DMS53 treated with DMSO at 0.1 percent for 48 hours (cell line): ENCODE results near the gene OPN1SW.

Experiments used
- DNase-seq: peaks from one replicate; lab custom pipeline; 2025; ENCODE audit not compliant: unreplicated experiment; lab: John Stamatoyannopoulos, UW

OPN1SW gene

DNA sequence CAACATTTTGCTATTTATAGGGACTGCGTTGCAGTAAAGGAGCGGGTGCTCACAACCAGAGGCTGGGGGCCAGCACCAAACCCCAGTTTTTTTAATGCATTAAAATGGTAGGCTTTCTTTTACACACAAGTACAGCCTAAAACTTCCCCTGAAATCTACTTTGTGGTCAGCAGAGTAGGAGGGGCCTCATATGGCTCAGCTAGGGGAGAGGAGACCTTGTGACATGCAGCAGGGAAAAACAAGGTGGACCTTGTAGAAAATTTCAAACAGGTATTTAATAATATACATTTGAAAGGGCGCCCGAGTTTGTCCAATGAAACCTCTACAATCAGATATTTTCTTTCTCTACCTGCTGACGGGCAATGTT lies 17.6 kb upstream of the OPN1SW start:
- no peak for DNase-seq

DNA sequence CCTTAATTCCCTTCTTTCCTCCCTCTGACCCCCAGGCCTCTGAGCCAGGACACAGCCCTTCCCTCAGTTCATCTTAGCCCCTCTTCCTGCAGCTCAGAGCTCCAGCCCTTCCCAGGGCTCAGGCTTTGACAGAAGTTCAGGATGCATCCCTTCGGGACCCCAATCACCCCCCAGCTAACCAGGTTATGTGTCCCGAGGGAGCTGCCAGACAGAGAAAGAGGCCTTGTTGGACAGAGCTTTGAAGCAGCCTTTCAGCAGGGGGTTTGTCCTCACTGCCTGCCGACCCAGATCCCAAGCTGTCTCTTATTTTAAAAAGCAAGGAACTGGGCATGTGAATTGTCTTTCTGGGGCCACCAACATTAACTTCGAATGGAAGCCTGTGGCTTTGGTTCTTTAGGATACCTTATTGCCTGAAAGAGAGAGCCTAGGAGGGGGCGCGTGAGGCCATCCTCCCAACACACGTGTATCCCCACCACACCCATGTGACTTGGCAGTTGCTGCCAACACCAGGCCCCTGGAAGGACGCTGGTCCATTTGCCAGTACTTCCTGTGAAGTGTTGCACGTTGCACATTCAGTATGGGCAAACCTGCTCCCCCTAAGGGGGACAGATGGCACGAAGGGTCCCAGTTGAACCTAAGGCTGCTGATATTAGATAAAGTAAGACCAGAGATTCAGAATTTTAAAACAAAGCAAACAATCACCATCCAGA lies 17.0 kb upstream of the OPN1SW start:
- no peak for DNase-seq

DNA sequence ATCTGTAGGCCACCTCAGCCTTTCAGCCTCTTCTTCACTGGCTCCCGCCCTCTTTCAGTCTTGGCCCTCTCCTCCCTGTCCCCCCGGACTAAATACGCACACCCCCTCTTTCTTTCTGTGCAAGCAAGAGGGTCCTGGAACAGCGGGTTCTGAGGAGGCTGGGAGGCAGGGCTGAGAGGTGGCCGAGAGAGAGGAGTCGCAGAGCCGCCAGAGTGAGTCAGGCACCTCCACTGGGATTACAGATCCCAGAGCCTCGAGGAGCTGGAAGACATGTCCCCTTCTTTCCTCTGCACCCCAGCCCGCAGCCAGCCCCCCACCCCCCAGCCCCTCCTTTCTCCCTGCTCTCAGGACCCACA lies 16.4 kb upstream of the OPN1SW start:
- no peak for DNase-seq

DNA sequence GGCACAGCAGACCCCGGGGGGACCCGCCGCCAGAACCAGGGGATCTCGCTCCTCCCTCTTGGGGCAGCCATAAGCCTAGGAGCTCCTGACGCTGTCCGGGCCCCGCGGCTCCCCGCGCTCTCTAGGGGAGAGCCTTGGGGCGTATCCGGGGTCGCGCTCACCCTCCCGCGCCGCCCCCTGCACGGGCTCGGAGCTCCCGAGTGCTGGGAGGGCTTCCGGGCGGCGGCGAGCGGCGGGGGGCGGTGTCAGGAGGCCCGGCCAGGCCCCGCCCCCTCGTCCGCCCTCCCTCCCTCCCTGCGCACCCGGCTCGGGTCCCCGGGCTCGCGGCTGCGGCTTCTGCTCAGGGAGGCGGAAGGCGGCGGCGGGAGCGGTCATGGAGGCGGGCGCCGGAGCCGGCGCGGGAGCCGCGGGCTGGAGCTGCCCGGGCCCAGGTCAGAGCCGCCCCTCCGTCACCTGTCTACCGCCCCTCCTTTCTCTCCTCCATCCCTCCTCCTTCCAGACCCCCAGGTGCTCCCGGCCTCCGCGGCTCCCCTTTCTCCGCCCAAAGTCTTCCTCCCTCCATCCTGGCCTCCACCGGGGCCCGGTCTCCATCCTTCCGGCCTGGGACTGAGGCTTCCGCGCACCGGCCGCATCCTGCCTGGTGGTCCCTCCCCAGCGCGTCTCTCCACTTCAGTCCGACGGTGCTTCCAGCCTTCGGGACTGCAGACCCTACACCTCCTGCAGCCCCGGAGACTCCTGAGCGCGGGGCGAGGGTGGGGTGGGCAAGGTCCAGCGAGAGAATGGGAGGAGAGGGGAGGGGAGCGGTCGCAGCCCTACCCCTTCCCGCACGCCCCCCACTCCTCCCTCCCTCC lies 15.8 kb upstream of the OPN1SW start, which contains the start of gene CCDC136:
CCDC136 (plus strand) TSS at position 848 of the 851 bp plus-strand sequence. CDS start 444 bp downstream, outside the sequence.
- DNase-seq, result peak; percentile 52

DNA sequence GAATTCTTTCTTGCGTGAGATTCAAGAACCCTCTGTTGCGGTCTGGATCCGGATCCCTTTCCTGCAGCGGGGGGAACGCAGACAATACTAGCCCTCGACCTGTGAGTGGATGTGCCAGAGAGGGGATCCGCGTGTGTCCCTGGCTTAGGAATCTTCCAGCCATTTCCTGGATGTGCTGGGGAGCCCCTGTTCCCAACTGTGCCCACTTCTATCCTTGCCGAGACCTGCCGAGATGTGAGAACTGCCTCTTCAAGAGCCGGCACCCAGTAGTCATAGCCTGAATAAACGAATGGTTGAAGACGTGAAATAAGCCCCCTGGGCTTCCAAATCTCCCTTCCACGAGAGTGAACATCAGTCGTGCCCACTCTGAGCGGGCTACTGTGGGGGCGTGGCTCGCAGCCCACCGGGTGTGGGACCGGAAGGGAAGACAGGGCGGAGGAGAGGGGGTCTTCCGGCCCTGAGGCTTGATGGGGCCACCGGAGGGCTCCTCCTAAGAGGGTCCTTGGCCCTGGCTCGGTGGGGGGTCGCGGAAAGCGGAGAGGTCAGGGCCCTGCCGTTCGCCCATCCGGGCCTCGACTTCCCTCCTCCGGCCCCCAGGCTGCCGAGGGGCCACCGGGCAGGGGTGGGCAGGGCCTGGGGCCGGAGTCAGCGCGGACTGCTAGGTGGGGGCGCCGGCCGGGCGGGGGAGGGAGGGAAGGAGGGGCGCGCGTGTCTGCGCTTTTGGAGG lies 14.9 kb upstream of the OPN1SW start:
- DNase-seq, result no peak

DNA sequence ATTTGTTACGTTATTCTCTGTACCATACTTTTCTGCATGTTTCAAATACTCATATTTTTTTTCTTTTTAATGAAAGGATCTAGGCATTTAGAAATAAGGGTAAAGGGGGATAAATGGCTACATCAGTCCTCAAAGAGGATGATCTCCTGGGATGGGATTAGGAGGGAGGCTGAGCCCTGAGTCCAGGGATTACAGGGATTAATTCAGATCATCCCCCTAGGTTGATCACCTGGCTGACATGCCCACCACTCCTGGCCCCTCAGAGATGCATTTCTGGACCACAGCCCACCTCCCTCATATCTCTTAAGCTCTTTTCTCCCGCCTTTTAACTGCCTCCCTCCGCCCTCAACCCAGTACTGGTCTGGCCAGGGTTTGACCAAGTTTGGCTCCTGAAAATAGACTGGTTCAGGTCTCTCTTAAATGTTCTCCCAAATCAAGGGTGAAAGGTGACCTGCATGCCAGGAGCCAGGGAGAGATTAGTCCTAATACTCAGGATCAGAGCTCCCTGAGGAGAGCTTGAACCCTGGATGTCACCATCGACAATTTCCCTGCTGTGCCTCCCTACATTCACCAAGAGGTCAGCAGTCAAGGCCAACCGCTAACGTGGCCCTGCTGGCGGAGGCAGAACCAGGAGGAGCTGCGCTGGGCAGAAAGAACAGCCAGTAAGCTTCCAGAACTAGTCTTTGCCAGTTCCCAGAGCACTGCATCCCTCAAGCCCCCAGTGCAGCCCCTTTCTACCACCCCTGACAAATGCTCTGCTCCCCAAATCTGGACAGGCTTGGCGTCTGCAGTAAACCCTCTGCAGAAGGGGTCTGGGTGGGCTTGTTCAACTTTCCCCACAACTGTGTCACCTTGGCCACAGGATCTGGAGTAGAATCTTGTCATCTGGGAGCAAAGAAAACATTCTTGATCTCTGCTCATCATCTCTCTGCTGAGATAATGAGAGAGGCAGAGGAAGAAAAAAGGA lies 13.1 kb upstream of the OPN1SW start:
- DNase-seq, result no peak

DNA sequence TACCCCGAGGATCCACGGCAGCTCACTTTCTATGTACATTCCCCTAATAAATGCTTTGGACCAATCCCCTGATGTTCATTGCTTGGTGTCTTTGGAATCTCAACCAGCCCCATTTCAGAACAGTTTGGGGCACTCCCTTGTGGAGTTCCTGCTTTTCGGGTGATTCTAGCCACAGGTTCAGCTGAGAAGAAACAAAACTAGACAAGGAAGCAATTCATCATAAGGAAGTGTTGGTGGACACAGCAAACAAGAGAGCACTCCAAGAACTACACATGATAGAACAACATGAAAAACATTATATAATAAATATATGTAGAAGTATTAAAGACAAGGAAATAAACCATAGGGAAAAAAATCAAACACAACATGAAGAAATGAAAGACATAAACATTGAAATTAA lies 10.1 kb upstream of the OPN1SW start:
- DNase-seq, result no peak

DNA sequence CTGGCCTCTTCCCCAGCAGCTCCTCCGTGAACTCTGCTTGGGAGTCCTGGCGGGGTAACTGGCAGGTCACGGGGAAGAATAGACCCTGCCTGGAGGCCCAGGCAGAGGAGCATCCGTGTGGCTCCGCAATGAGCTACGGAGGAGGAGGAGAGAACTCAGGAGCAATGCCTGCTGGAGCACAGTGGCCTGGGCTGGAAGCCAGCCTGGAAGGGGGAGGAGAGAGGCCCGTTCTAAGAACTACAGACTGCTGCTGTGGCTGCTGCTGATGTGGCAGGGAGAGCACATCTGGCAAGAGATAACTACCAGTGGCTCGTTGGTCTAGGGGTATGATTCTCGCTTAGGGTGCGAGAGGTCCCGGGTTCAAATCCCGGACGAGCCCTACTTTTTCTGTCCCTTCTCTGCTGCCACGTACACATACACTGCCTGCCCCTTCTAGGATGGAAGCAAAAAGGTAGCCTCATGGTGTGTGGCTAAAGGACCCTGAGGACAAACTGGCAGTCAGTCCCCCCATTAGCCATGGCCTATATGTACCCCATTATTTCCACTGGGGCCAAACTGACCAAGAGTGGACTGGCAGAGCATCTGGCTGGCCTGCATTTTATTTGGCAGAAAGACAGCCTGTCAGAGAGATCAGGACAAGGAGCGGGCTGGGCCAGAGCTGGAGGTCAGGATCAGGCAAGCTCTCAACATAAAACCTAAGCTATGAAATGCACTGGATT lies 7.7 kb upstream of the OPN1SW start:
- DNase-seq, result peak; percentile 38

DNA sequence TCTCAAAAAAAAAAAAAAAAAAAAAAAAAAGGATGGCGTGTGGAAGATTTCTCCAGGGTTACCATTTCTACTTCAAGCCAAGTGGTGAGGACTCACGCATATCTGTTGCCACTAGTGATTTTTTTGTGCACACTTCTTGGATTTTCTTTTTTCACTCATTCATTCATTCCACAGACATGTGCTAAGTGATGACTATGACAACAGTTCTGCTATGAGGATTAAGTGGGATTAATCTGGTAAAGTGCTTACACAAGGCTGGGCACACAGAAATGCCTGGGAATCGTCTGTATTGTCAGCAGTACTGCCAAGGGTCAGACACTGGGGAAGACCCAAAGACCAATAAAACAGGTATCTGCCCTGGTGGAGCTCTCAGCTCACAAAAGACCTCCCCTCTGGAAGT lies 6.3 kb upstream of the OPN1SW start:
- DNase-seq, result no peak

DNA sequence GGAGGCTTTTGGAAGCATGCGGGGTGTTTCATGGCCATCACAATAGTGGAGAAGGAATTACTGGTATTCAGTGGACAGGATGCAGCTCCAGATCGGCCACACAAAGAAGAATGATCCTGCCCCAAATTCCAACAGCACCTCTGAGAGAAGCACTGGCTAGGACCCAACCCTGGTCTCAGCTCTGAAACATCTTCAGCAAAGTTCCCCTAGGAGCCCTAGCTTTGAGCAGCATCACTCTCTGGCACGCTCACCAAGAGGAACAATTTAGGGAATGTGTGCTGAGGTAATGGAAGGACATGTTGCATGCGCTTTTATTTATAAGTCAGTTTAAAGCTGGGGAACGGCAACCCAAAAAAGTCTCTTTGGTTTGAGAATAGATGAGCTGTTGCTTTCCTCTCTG lies 5.5 kb upstream of the OPN1SW start:
- DNase-seq, result no peak

DNA sequence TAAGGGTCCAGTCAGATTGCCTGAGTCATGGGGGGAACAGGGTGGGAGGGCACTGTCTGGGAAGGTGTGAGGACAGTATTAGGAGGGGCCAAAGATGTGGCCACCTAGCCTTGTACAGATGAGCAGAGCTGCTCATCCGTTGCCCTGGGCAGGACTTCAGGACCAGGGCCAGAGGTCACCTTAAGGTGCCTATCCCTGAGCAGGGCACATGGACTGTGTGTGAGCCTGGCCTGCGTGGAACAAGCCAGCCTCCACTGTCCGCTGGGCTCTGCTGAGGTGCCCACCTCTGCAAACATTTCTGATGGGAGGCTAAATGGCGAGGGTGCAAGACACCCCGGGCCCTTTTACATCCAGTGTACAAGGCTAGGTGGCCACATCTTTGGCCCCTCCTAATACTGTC lies 3.4 kb upstream of the OPN1SW start:
- no peak for DNase-seq

DNA sequence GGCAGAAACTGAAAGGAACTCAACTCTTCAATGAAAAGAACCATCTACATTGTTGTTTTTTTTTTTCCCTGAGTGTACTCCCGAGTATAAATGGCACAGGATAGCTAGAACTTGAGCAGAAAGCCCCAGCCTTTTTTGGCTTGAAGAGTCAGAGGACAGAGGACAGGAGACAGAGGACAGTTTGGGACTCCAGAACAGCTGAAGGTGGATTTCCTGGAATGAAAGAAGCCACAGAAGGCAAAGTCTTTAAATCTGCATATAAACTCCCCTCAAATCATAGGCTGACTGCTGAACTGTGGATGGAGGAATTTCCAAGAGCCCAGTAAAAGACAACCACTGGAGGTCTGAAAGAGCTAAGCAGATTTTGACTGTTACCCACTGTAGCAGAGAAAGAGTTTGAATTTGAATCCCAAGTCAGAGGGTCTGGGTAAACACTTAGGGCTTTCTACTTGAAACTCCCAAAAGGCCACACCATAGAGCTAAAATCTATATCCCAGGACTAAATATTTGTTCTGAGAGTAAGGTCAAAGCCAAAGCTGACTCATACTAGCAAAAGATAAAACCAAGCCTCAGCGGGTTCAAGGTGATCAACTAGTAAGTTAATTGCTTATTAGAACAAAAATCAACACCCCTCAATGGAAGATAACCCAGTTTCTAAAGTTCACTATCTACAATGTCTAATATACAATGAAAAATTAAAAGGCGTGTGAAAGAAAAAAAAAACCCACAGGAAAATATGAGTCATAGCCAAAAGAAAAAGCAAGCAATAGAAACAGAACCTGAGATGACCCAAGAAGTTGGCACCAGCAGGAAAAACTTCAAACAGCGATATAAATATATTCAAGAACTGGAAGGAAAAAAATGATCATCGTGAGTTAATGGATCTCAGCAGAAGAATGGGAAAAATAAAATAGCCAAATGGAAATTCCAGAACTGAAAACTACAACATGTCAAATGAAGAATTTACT lies 1.8 kb upstream of the OPN1SW start:
- DNase-seq, result no peak

DNA sequence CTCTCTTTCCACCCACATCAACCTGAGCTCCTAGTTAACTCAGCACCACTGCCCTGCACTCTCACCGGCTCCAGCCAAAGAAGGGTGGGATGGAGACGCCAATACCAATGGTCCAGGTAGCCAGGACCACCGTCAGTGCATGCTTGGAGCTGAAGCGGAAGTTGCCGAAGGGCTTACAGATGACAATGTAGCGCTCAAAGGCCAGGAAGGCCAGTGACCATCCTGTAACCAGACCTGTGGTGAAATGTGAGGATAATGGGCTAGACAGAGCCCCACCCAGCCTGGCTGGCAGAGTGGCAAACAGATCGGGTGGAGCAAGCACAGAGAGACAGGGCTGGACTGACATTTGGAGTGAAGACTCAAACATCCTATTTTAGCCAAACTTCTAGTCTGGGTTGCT lies 673 bp downstream of the OPN1SW start:
- no peak for DNase-seq

DNA sequence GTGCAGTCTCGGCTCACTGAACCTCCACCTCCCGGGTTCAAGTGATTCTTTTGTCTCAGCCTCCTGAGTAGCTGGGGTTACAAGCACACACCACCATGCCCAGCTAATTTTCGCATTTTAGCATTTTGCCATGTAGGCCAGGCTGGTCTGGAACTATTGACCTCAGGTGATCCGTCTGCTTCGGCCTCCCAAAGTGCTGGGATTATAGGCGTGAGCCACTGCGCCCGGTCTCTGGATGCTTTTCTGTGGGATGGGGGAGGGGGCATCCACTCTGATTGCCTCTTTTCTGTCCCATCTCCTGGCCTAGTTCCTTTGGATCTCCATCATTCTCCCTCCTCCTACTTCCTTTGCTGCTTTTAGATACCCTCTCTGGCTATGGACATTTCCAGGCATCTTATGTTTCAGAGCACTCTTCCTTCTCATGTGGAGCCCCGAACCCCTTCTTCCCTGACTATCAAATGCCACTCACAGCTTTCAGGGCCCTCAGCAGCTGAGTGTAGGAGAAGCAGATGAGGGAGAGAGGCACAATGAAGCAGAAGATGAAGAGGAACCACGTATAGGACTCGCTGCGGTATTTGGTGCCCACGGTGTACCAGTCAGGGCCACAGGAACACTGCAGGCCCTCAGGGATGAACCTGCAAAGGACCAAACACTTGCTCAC lies 1.4 kb downstream of the OPN1SW start:
- DNase-seq, result no peak

DNA sequence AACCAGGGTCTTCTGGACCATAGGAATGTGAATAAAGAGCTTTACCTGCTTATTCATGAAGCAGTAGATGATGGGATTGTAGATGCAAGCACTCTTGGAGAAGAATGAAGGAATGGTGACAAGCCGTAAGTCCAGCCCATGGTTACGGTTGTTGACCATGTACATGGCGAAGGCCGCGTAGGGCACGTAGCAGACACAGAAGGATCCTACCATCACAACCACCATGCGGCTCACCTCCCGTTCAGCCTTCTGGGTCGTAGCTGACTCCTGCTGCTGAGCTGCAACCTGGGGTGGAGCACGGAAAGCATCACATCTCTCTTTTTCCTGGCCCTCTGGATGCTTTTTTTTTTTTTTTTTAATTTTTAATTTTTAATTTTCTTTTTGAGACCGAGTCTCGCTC lies 2.0 kb downstream of the OPN1SW start:
- DNase-seq, result no peak

DNA sequence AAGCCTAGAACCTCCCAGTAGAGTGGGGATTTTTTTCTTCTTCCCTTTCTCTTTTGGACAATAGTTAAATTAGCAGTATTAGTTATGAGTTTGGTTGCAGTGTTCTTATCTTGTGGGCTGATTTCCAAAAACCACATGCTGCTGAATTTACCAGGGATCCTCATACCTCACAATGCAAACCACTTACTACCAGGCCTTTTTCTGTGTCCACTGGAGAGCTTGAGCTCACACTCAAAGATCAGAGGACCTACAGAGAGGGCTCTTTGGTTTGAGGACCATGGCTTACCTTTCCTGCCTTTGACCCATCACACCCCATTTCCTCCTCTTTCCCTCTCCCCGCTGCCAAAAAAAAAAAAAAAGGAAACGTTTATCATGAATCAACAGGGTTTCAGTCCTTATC lies 5.4 kb downstream of the OPN1SW start:
- DNase-seq, result no peak

DNA sequence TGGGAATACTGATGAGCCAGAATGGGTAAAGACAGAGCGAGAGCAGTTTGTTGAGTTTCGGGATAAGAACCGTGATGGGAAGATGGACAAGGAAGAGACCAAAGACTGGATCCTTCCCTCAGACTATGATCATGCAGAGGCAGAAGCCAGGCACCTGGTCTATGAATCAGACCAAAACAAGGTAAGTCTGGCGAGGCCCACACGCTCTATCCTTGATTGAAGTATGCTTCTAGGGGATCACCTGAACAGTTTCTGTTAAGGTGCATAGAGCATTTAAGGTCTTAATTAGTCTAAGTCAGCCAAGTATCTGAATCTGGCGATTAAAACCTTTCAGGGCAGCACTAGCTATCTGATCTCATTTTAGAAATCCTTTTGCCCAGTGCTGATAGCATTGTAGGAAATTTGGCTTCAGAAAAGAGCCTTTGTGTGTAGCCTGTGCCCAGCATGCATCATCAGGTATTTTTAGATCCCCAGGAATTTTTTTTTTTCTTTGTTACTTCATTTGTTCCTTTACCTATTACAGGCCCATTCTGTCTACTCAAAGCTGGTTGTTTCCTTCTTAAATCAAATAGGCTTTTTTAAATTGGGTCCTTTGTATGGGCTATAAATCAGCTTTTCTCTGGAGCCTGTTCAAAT lies 8.0 kb downstream of the OPN1SW start:
- no peak for DNase-seq

DNA sequence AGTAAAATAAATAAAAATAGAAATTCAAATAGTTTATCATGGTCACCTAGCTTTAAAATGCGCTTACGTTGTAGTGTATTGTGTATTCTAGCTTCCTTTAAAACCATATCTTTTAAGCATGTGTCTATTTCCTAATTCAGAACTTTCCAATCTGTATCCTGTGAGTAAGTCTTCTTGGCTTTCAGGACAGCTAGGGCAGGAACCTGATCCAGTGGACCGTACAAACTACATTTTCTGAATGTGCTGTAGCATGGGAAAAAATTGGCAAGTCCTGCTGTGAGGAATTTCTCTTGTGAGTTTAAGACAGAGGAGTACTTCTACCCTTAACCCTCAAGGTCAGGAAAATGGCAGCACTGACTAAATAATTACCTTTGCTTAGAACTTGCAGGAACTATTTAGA lies 12.1 kb downstream of the OPN1SW start:
- DNase-seq, result no peak
